ENCODE data around the gene RIOK3. TPM values are rescaled to one million over a fixed set of nuclear protein-coding genes. Genes with fewer than 3 reads are reported as not detected.

RIOK3 gene
- total and polyA plus RNA-seq, 2 of the 4 experiments (the other 2 are of a cell fraction): 21.5 to 38.9 TPM

GRCh38 chr18:23503038-23503962, 50.2 kb downstream of the RIOK3 start, which contains the start of gene RMC1:
TSS of gene RMC1 (plus strand) at chr18:23503511. CDS start at chr18:23503619, 108 bp downstream.
- peak within 1 kb of the TSS; percentile 52; the same call in 1 of the 2 replicates for H3K56ac ChIP-seq (ENCODE audit: extremely low read depth, insufficient read depth, low read length)
- no TSS peak for BruUV-seq (replicated peaks)
- H2AK5ac ChIP-seq (ENCODE audit: low read depth, low read length): peak within 1 kb of the TSS; percentile 30; the same call in 1 of the 2 replicates
- peak; percentile 97 for ATAC-seq (ENCODE audit: low read depth)
- H3K9me1 ChIP-seq (ENCODE audit: insufficient read depth, low read length): peaks cover 13% of the 10 kb centered on the region
- peak within 1 kb of the TSS; percentile 30; the same call in 1 of the 2 replicates for H3K18ac ChIP-seq (ENCODE audit: low read depth, low read length)
- peak within 1 kb of the TSS; percentile 93 for H3K23ac ChIP-seq (ENCODE audit: low read depth, low read length)
- H4K91ac ChIP-seq (ENCODE audit: insufficient read depth, low read depth, low read length): peak within 1 kb of the TSS; percentile 87
- peak within 1 kb of the TSS; percentile 95 for H2AFZ ChIP-seq (replicated peaks; ENCODE audit: low read length, poor library complexity)
- H4K8ac ChIP-seq (ENCODE audit: low read depth in 2 of 2, low read length in 2 of 2): peak within 1 kb of the TSS; percentile 77 to 84
- H2AK9ac ChIP-seq (replicated peaks; ENCODE audit: low read depth, low read length, poor library complexity): peak within 1 kb of the TSS; percentile 91
- DNase-seq: peak; percentile 90
- ChIA-PET POLR2A (ENCODE audit: unreplicated experiment) (no interaction called here), CTCF (no interaction called here)
- H3K4me3 ChIP-seq (ENCODE audit: insufficient read depth, low read depth, low read length): peak within 1 kb of the TSS; percentile 73
- H4K20me1 ChIP-seq (ENCODE audit: insufficient read depth, low read length): peaks cover 4% of the 10 kb centered on the region; the same call in 1 of the 2 replicates
- no peaks in the 10 kb centered on the region for H3K27me3 ChIP-seq (ENCODE audit: control insufficient read depth, insufficient read depth, low read length)
- peaks cover 12% of the 10 kb centered on the region for H3K4me1 ChIP-seq (ENCODE audit: control insufficient read depth, insufficient read depth, low read length)
- H2BK20ac ChIP-seq (ENCODE audit: low read depth, low read length): 0 out of 2 replicates have a peak within 1 kb of the TSS, but pooled peaks have one; percentile 53
- in situ Hi-C loops (cut with MboI; ENCODE audit: low sequenced_read_pairs): no loop called here
- dilution Hi-C loops (cut with HindIII; ENCODE audit: low sequenced_read_pairs, unreplicated experiment): no loop called here
- intact Hi-C loops (cut with micrococcal nuclease): loop anchor here (5.0 kb wide), 1 partner anchor 84 kb away; the partner anchor contains the start of gene NPC1
- peak within 1 kb of the TSS; percentile 99 for H3K4me2 ChIP-seq (ENCODE audit: low read depth, low read length)
- peak within 1 kb of the TSS; percentile 76 for H4K5ac ChIP-seq (ENCODE audit: low read depth, low read length)
- WGBS, 2 experiments (ENCODE audit: extremely low coverage in 2 of 2, insufficient read length in 1 of 2): 0% methylated on average over 58 of the region's 110 CpGs; no CpG with 5 or more reads in 1 of the 2 experiments
- H2BK120ac ChIP-seq (ENCODE audit: low read depth, low read length): peak within 1 kb of the TSS; percentile 93
- H3K14ac ChIP-seq (replicated peaks; ENCODE audit: low read depth, low read length): peak within 1 kb of the TSS; percentile 88
- H3K27ac ChIP-seq (ENCODE audit: insufficient read depth, low read length): peak within 1 kb of the TSS; percentile 74
- H3K36me3 ChIP-seq (ENCODE audit: control insufficient read depth, insufficient read depth, low read length): peaks cover 6% of the 10 kb centered on the region
- peak within 1 kb of the TSS; percentile 90 for H3K4ac ChIP-seq (ENCODE audit: low read depth, low read length)
- peak within 1 kb of the TSS; percentile 67 for H2BK5ac ChIP-seq (ENCODE audit: low read depth, low read length, poor library complexity, severe bottlenecking)
- H3K9ac ChIP-seq (ENCODE audit: low read depth, low read length): peak within 1 kb of the TSS; percentile 79
- TF ChIP-seq POLR2A (IDR thresholded peaks at IDR 0.05; ENCODE audit: low read depth, low read length): peak; percentile 84
- TF ChIP-seq, protein P1, sequence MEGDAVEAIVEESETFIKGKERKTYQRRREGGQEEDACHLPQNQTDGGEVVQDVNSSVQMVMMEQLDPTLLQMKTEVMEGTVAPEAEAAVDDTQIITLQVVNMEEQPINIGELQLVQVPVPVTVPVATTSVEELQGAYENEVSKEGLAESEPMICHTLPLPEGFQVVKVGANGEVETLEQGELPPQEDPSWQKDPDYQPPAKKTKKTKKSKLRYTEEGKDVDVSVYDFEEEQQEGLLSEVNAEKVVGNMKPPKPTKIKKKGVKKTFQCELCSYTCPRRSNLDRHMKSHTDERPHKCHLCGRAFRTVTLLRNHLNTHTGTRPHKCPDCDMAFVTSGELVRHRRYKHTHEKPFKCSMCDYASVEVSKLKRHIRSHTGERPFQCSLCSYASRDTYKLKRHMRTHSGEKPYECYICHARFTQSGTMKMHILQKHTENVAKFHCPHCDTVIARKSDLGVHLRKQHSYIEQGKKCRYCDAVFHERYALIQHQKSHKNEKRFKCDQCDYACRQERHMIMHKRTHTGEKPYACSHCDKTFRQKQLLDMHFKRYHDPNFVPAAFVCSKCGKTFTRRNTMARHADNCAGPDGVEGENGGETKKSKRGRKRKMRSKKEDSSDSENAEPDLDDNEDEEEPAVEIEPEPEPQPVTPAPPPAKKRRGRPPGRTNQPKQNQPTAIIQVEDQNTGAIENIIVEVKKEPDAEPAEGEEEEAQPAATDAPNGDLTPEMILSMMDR (conservative IDR thresholded peaks at IDR 0.05; ENCODE audit: low read depth, low read length): 0 out of 2 replicates have a peak, but pooled peaks have one; percentile 6
- no peak for TF ChIP-seq SMC3 (IDR thresholded peaks at IDR 0.05; ENCODE audit: low read depth, low read length)
- no peak for TF ChIP-seq RCOR1 (IDR thresholded peaks at IDR 0.05; ENCODE audit: insufficient replicate concordance, low read length)
- TF ChIP-seq BHLHE40 (IDR thresholded peaks at IDR 0.05; ENCODE audit: low read depth, low read length): peak; percentile 58; the same call in 1 of the 2 replicates
- TF ChIP-seq MXI1 (IDR thresholded peaks at IDR 0.05; ENCODE audit: borderline replicate concordance, low read depth, low read length): peak; percentile 64
- TF ChIP-seq, protein P2, sequence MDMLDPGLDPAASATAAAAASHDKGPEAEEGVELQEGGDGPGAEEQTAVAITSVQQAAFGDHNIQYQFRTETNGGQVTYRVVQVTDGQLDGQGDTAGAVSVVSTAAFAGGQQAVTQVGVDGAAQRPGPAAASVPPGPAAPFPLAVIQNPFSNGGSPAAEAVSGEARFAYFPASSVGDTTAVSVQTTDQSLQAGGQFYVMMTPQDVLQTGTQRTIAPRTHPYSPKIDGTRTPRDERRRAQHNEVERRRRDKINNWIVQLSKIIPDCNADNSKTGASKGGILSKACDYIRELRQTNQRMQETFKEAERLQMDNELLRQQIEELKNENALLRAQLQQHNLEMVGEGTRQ (IDR thresholded peaks at IDR 0.05; ENCODE audit: low read depth, low read length): peak; percentile 97
- no peak for TF ChIP-seq NFE2L2 (IDR thresholded peaks at IDR 0.05; ENCODE audit: low read depth, low read length)
- no peak for TF ChIP-seq RAD21 (IDR thresholded peaks at IDR 0.05; ENCODE audit: low read length)
- H3K9me3 ChIP-seq (ENCODE audit: control insufficient read depth, insufficient read depth, low read length): no peaks in the 10 kb centered on the region
- 0 out of 3 replicates have a peak within 1 kb of the TSS, but pooled peaks have one; percentile 12 for H2BK15ac ChIP-seq (ENCODE audit: low read depth, low read length)
- H3K79me1 ChIP-seq (ENCODE audit: low read depth in 1 of 2, low read length in 2 of 2): peaks cover 21 to 34% of the 10 kb centered on the region in 2 experiments
